ENCODE results near the gene BAIAP3.

The BAIAP3 gene

DNA sequence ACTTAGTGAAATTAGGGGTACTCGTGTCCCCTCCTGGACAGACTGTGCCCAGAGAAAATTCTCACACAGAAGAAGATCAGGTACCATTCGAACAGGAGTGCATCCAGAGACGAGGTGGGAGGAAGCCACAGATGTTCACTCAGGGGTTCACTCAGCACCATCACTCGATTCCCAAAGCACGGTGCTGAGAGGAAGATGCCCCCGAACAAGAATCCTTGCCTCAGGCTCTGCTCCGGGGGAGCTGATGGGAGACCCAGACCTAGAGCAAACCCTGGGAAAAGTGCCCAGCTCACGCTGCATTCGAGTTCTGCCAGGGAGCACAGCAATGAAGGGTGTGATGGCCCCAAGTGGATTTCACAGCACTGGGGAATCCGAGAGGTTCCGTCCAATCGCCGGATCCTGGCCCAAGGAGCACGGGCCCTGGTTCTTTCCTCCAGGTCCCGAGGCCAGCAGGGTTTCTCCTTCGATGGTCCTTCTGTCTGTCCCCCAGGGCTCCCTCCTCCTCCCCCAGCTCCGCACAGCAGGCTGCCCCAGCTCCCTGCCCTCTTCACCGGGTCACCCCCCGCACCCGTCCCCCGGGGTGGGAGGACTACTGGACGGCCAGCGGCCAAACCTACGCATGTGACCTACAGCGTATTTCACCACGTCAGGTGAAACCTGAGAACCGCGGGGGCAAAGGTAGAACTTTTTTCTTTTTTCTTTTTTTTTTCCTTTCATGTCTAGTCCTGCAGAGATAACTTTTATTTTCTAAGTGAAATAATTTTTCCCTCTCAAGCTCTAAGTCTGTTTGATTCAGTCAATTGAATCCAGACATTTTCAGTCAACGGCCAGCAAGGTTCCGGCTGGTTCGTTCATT lies 34.2 kb upstream of the BAIAP3 start:
- no peak for DNase-seq

DNA sequence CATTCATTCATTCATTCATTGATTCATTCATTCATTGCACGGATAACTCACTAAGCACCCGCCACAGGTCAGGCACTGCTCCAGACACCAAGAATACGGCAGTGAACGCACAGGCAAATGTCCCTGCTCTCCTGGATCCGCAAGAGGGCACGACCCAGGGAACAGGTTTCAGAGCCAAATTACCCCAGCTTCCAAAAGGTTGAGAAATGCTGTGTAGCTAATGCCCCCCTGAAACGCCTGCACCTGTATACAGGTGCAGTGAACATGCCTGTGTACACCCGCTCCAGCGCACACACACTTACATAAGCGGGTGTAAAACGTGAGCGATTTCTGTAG lies 33.6 kb upstream of the BAIAP3 start:
- DNase-seq, result no peak

DNA sequence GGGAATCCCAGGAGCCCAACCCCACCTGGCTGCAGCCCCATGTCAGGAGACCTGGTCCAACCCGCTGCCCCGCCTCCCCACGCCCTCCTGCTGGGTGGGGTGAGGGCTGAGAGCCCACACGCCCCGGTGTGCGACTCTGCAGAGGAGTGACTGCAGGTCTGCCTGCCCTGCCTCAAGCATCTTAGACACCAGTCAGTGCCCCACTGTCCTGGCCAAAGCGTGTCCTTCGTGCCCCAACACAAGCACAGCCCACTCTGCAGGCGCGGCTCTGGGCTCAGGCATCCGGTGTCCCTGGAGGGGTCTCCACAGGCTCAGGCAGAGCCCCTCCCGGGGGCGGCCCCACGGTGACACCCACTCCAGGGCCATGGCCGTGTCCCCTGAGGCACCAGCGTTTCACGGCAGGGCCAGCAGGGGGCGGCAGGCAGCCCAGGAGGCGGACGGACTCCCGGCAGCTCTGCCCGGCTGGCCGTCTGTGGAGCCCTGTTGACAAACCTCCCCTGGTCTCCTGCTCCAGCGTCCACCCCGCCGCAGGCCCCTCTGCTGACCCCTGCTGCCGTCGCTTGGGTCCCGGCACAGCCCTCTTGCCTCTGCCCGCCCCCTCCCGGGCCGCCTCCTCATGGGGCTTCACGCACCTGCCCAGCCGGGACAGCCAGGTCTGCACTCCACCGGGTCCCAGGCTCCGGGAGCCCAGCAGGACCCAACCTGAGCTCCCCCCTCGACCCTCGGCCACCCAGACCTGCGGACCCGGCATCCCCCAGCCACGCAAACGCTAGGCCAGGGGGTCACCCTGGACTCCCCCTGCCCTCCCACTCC lies 32.6 kb upstream of the BAIAP3 start:
- peak; percentile 55 for DNase-seq

DNA sequence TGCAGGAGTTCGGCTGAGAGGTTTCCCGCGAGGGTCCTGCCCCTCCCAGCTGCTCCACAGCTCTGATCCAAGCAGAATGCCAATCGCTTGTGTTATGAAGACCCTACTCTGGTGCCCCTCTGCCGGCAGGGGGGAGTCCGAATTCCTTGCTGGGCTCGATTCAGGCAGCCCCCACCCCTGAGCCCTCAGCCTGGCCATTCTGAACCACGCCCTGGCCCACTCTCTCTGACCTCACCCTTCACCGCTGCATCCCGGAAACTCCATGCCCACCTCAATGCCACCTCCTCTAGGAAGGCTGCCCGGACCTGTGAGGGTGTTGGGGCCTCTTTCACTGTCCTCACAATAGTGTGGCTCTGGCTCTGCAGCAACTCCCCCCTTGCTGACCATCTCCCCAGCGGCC lies 31.9 kb upstream of the BAIAP3 start:
- DNase-seq, result no peak

DNA sequence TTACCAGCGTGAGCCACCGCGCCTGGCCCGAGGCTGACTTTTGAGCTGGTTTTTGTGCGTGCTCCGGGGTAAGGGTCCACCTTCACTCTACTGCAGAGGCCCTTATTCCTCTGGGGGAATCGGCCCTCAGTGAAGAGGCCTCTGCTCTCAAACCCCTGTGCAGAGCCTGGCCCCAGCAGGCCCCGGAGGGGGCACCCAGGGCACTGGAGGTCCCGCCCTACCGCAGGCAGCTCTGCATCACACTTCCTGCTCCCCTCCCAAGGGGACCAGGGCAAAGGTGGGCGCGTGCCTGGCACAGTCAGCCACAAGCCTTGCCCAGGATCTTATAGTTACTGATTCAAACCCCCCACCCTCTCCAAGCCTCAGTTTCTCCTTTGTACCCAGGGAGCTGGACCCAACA lies 27.6 kb upstream of the BAIAP3 start:
- DNase-seq, result no peak

DNA sequence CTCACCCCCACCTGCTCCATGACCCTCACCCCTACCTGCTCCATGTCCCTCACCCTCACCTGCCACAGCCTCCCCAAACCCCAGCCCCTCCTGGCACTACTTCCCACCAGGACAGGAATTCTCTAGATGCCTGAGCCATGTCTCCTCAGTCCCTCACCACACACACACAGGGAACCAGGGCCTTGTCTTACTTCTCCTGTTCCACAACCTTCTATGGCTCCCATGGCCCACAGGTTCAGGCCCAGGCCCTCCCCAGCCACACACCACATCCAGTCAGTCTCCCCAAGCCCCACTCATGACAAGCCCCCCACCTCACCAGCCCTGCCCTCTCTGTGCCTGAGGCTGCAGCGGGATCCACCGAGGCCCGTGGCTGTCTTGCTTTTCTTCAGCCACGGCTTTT lies 27.1 kb upstream of the BAIAP3 start:
- DNase-seq, result no peak

DNA sequence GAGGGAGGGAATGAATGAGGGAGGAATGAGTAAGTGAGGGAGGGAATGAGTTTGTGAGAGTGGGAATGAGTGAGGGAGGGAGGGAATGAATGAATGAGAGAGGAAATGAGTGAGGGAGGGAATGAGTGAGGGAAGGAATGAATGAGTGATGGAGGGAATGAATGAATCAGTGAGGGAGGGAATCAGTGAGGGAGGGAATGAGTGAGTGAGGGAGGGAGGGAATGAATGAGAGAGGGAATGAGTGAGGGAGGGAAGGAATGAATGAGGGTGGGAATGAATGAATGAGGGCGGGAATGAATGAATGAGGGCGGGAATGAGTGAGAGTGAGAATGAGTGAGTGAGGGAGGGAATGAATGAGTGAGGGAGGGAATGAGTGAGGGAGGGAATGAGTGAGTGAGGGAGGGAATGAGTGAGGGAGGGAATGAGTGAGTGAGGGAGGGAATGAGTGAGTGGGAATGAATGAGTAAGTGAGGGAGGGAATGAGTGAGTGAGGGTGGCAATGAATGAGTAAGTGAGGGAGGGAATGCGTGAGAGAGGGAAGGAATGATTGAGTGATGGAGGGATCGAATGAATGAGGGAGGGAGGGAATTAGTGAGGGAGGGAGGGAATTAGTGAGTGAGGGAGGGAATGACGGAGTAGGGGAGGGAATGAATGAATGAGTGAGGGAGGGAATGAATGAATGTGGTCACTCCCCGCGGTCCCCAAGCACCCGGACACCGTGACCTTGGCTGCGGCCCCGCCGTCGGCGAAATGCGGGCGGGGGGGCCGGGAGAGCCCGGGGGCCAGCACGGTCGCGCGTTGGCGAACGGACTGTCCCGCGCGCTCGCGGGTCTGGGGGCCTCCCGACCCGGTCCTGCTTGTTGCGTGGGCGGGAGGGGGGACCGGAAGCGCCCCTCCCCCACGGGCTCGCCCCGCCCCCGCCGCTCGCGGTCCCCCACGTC lies 25.1 kb upstream of the BAIAP3 start:
- no peak for DNase-seq

DNA sequence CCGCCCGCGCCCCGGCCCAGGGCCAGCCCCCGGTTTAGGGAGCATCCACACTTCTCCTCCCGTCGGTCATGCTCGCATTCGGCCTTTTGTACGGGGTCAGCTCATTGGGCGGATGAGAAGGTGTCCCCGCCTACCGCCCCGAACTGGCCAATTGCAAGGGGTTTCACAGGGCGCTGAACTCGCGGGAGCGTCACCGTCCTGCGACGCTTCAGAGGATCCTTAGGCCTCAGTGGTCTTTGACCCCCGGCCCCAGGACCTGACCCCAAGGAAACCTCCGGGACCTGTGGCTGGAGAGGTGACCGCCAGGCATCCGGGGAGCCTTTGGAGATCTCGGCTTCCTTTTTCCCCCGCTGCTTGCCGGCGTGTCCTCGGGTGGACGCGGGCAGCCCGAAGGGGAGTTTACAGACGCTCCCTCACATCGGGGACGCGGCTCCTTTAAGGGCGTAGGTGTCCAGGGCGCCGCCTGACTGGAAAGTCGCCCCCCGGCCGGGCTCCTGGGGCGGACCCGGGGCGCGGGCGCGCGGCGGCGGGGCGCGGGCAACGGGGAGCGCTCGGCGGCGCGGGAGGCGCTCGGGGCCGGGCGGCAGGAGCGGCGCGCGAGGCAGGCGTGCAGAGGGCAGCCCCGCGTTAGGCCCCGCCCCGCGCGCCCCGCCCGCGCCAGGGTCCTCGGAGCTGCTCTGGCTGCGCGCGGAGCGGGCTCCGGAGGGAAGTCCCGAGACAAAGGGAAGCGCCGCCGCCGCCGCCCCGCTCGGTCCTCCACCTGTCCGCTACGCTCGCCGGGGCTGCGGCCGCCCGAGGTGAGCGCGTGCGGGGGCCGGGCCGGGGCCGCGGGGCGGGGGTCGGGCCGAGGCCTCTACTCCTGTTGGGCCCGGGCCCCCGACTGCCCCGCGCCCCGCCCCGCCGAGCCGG lies 24.2 kb upstream of the BAIAP3 start, which contains the start of gene UBE2I:
Gene UBE2I (plus strand): TSS at position 660 of the 909 bp plus-strand sequence. CDS start 4,395 bp downstream, outside the sequence.
- peak; percentile 98 for DNase-seq

DNA sequence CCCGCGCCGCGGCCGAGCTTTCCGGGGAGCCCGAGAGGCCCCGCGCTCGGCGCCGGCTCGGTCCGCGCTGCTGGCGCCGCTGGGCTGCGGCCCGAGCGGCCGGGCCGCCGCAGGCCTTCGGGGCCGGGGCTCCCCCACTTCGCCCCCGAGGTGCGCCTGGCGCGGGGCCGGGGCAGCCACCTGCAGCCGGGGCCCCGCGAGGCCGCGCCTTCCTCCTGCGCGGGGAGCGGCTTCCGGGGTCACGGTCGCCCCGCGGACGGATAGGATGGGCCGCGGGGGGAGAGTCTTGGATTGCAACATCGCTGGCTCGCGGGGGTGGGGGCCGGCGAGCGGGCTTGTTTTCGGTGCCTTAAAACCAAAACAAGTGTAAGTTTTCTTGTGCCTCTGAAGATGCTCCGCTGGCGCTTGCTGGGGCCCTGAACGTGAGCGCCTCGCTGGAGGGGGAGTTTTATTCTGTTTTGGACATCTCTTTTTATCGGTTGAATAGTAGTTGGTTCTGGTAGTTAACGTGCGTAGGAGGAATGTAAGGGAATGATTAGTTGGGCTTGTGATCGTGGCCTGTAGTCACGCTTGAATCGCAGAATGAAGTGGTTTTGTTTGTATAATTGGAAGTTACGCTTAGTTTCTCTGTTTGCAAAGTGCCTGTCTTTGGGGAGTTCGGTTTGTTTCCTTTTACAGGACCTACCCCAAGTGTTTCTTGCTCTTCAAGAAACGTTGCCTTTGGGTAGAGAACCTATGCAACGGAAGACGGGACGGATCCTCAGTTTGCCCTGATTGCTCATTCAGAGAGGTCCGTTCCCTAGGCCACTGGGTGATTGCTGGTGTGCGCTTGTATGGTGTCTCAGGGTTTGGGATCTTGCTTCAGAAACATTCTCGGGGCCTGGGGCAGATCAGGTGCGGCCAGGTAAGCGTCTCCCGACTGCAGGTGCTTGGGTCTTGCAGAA lies 23.3 kb upstream of the BAIAP3 start:
- peak; percentile 31 for DNase-seq

DNA sequence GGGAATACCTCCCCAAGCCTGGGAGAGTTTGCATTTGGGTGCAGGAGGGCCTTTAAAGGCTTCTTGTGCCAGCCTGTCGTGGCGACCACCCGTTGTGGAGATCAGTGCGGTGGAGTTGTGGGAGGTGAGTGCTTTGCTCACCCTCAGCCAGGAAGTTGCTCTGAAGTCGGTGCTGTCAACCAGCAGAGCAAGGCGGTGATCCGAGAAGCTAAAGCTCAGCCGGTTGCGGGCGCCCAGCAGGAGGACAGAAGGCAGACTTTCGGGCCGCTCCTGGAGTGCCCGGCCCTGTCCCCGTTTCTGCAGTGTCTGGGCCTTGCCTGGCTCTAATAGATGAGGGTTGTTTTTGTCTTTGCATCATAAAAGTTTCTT lies 22.6 kb upstream of the BAIAP3 start:
- no peak for DNase-seq

DNA sequence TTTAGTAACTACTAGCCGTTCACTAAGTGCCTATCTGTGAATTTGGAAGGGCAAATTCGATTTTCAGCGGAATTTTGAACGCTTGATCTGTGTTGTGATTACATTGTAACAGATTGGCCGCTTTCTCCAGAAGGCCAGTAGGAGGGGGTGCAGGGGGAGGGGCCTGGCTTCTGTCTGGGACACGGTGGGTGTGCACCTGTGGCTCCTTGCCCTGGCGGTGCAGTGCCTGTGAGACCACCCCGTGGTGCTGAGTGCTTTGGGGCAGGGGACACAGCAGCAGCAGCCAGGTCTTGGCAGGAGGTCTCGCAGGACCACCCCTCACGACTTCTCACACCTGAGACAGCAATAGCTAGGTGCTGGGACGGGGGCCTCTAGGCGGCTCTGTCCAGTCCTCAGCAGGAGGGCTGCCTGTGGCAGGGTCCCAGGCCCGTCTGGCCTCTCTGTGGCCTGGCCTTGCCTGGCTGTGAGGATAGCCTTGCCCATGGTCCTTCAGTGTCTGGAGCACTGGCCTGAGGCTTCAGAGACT lies 22.2 kb upstream of the BAIAP3 start:
- DNase-seq, result no peak

DNA sequence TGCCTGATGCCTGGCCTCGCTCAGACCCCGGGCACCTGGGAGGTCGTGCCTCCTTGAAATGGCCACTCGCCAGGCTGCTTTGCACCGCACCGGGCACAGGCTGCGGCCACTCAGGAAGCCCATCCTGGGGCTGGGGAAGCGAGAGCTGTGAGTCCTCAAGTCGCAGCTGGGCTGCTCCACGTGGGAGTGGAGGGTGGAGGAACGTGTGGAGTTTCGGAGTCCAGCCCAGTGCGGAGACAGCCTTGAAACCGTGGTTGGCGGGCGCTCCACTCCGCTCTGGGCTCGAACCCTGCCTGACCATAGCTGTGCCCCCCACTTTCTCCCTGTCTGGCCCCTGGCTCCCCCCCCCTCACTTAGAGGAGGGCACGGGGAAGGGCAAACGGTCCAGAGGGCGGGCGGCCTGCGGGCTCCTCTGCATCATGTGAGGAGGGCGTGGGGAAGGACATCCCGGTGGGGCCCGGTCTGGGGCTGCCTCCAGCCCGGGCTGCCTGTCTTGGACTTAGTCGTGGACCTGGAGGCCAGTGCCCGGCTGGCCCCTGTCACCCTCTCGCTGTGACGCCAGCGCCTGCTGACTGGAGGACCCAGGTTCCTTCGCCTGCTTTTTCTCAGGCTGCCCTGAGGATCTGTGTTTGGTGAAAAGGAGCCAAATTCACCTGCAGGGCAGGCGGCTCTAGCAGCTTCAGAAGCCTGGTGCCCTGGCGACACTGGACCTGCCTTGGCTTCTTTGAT lies 21.5 kb upstream of the BAIAP3 start:
- no peak for DNase-seq

DNA sequence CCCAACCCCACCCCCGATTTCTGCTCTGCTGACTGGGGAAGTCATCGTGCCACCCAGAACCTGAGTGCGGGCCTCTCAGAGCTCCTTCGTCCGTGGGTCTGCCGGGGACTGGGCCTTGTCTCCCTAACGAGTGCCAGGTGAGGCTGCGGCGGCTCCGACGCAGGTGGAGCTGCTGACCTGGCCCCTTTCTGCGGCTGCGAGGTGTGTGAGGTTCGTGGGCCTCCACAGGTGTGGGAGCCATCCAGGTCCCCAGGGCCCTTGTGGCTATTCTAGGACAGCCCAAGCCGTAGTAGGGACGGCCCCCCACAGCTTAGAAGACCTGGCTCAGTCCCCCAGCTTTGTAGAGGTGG lies 21.0 kb upstream of the BAIAP3 start:
- DNase-seq, result no peak

DNA sequence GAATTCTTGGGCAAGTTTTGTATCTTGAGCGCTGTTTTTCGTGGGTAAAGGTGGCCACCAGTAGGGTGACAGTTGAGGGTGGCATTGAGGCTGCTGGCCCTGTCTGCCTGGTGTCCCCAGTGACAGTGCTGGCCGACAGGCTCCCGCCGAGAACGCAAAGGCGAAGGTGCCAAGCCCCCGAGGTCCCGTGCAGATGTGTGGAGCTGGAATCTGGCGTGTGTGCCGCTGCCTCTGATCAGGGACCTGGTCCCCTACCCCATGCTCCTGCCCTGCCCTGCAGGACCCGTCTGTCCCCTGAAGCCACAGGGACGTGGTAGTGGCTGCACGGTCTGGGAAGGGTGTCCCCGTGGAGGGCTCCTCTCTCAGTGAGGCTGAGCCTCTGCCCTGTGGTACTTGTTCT lies 20.5 kb upstream of the BAIAP3 start:
- DNase-seq, result no peak

DNA sequence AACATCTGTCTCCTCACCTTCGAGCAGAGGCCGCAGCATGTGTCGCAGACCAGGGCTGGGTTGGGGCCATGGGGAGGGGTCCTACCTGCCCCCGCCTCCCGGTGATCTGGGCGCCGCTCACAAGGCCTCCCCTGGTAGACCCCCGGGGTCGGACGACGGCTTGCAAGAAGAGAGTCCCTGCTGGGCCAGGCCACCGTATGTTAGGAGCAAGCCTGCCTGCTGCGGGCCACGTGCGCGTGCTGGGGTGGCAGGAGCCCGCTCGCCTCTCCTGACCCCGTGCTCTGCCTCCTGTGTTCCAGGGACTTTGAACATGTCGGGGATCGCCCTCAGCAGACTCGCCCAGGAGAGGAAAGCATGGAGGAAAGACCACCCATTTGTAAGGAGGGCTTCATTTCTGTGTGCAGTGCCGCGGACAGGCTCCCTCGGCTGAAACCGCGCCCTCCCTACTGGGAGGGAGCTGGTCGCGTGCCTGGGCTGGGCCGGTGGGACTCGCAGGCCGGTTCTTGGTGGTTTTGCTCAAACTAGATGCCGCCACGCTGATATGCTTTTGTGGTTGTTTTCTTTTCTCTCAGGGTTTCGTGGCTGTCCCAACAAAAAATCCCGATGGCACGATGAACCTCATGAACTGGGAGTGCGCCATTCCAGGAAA lies 19.6 kb upstream of the BAIAP3 start:
- no peak for DNase-seq

DNA sequence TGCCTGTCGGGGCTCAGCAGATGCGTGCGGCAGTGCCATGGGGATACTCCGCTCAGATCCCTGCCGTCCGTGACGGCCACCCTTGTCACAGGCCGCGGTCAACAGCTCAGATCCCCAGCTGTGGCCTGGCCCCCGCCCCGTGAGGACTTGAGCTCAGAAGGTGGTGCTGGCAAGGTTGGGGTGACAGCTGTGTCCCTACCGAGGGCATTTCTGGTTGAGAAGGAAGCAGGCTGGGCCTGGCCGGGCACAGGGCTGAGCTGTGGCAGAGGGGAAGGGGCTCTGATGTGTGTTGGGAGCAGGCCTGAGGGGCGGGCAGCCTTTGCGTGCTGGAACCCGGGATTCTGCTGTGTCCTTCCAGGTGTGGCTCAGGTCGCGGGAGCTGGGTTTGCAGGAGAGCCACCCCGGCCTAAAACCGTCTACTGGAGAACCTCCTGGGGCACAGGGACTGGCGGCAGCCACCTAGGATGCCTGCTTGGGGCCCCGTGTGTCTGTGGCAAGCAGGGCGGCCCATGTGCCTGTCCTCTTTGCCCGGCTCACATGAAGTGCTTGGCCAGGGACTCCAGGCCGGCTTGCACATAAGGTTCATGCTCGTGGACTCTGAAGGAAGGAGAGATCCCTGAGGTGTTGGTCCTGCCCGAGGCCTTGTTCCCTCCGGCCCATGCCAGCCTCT lies 18.9 kb upstream of the BAIAP3 start:
- DNase-seq, result no peak

DNA sequence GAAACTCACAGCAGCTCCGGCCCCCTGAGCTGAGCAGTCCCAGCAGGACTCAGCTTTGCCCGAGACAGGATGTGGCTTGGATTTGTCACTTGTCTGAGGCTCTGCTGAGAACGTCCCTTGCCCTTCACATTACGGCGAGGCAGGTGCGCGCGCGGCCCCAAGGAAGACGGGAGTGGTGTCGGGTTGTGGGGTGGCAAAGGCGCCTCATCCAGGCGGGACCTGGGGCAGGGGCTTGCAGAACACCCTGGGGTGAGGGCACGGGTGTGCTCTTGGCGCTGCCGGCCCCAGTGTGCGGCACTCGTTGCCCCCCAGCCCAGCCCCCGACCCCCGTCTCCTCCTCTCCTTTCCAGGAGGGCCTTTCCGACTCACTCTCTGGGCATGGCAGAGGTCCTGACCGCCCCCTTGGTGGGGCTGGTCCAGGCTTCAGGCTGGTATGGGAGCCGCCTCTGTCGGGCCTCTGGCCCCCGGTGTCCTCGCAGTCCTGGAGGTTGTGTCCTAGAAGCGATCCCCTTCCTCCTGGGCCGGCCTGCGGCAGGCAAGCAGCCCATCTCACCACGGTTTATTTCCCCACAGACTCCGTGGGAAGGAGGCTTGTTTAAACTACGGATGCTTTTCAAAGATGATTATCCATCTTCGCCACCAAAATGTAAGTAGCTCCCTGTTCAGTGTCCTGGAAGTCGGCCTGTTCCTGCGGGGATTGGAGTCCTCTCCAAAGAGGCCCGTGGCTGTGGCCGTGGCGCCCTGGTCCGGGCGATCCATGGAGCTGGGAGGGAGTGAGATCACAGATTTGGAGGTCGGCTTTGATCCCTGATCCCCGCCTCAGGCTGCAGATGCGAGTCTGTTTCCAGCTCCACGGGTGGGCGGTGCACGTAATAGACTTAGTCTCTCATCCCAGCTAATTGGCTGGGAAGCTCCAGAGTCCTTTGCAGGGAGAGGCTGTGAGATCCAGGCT lies 18.1 kb upstream of the BAIAP3 start:
- DNase-seq, result no peak

DNA sequence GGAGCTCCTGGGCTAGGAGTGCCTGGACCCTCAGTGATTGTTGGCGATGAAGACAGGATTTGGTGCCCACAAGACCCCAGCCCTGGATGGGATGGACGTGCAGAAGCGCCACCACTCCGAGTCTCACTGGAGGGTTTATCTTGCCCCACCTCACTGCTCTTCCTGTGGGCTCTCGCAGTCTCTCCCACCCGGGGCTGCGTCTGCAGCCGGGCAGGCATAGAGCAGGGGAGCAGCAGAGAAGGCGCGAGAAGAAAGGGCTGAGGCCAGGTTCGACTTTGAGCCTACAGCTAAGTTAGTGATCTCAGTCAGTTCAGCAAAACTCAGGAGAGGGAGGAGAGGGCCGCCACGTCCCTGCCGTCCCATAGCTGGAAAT lies 17.4 kb upstream of the BAIAP3 start:
- no peak for DNase-seq
